Cardiac fibroblast (primary cell): ENCODE measurements around the gene ANKRA2.

Experiments
- DNase-seq, 2 donors: peaks; one replicate each; pipeline versions ENCODE4 v3.0.0 to v3.0.0-alpha.2; 2010; ENCODE audit warnings: low read depth in 2 of 2
- H3K4me3 ChIP-seq, 2 donors: replicated peaks in 1 of 2; 1 replicate in 1 of 2; 2 replicates in 1 of 2; pipeline ENCODE4 v1.5.1; 2011; ENCODE audit warnings: low read depth in 2 of 2, low read length in 2 of 2, mild to moderate bottlenecking in 2 of 2, moderate library complexity in 1 of 2
- CTCF ChIP-seq: IDR thresholded peaks from one replicate; pipeline ENCODE4 v1.5.1; 2011; ENCODE audit warnings: low read depth, mild to moderate bottlenecking, low read length, inconsistent platforms

The ANKRA2 gene

GRCh38 chr5:73565139-73565968, at the start of gene ANKRA2, which contains the start of gene UTP15:
Gene ANKRA2 (minus strand): TSS chr5:73565639. CDS start chr5:73562881, 2,758 bp downstream.
Gene UTP15 (plus strand): TSS chr5:73565743. CDS start chr5:73567345, 1,602 bp downstream.
- peak within 1 kb of the TSS; percentile 83 to 91 for H3K4me3 ChIP-seq
- no peak for TF ChIP-seq CTCF

DNA sequence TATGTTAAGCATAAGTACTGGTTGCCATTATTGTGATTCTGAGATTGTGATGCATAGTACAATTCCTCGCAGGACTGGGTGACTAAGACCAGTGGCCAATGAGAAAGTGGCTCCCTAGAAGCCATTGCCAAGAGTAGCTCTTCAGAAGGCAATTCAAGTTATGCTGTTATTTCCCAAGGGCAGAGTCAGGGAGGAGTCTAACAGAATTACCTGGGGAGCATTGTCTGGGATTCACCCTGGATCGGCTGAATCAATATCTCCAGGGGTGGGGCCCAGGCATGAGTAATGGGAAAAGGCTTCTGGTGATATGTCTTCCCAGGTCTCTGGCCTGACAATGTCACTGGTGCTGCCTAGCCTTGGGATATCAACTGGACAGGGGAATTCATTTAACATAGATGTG, 49.6 kb upstream of the ANKRA2 start:
- peak in 1 of 2 donors; percentile 53 for DNase-seq
- no peak for TF ChIP-seq CTCF
- no peak overlapping the region for H3K4me3 ChIP-seq

More at GRCh38 chr5:73565139-73565968, at the start of gene ANKRA2, which contains the start of gene UTP15:
- DNase-seq: peak; percentile 99

DNA sequence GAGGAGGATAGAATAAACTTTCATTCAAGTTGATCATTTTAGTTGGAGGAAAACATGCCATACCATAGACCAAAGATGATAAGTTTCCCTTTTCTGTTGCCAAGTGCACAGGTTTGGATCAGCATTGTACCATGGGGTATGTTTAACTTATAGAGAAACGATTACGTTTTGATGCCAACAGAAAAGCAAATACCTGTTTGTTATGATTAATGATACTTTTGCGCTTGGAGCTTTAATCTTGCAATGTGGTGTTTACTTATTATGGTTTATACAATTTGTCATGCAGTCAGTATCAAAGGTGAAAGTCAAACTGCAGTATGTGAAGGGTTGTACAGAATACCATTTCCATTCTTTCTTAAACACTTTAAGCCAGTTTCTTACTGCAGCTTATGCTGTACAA, 47.4 kb upstream of the ANKRA2 start:
- TF ChIP-seq CTCF: no peak
- no peak for DNase-seq
- no peak overlapping the region for H3K4me3 ChIP-seq

- DNase-seq: no peak
- no peak for TF ChIP-seq CTCF
- no peak overlapping the region for H3K4me3 ChIP-seq
These were observed 41.8 kb upstream of the ANKRA2 start for GRCh38 chr5:73607228-73607627.

DNA sequence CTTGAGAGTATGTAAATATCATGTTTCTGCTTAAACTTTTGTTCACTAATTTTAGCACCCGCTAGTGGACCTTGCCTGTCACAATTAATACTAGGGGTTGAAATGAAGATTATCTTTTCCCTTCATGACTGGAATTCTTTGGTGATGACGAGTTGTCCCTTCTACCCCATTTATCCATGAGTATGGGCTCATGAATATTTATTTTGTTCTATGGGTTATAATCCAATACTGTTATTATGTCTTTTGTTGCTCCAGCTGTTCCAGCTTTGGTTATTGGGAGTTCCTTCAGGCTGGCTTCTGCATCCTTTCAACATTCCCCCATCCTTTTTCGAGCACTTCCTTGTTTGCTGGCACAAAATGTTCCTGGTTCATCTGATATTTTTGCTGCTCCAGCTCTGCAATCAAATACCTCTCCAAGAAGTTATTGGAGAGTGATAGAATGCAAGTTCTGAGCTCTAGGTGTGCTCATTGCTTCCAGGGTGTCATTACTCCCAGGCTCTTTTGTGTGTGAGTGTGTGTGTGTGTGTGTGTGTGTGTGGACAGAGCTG, 40.8 kb upstream of the ANKRA2 start:
- H3K4me3 ChIP-seq: no peak overlapping the region
- peak; percentile 13 to 51 for DNase-seq
- TF ChIP-seq CTCF: no peak

DNA sequence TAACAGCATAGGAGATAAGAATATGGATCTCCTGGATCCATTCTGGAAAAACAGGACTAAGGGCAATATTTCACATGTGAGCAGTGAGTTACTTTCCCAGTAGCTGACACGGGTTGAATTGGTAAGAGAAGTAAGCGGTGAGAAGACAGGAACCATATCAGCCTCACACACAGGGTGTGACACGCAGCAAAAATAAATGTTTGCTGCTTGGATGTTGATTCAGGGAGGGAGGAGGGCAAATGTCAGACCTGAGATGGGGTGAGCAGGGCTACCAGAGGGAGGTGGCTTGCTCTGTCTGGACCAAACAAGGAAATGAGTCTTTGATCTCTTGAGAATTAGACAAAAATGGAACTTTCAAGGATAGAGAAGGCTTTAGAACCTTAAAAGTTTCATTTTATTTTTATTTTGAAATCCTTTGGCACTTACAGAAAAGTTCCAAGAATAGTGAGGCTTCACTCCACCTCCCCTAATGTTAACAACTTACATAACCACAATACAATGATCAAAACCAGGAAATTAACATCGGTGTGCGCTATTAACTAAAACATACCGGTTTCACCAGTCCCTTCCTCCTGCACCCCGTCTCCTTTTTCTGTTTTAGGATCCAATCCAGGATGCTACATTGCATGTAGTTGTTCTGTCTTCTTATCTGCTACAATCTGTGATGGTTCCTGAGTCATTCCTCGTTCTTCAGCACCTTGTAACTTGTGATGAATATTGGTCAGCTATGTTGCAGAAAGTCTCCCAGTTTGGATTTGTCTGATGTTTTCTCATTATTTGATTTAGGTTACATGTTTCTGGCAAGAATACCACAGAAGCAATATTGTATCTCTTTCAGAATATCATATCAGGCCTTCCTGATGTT, 40.0 kb upstream of the ANKRA2 start:
- H3K4me3 ChIP-seq: no peak overlapping the region
- no peak for TF ChIP-seq CTCF
- DNase-seq: peak; percentile 5 to 76
